Ishikawa (cell line): Measurements from ENCODE around the gene TP53TG5.

Experiments used
- CEBPB ChIP-seq: IDR thresholded peaks from 2 replicates; pipeline ENCODE4 v1.6.1; 2012
- CREB1 ChIP-seq: IDR thresholded peaks from 2 replicates; pipeline ENCODE4 v1.6.1; 2012; ENCODE audit warnings: low read depth
- EGR1 ChIP-seq: IDR thresholded peaks from 2 replicates; pipeline ENCODE4 v1.6.1; 2012
- EP300 ChIP-seq: IDR thresholded peaks from 2 replicates; pipeline ENCODE4 v1.6.1; 2012; ENCODE audit warnings: borderline replicate concordance
- MAX ChIP-seq: IDR thresholded peaks from 2 replicates; pipeline ENCODE4 v1.6.1; 2012
- RAD21 ChIP-seq: IDR thresholded peaks from 2 replicates; pipeline ENCODE4 v1.6.1; 2012; ENCODE audit warnings: low read depth
- REST ChIP-seq: IDR thresholded peaks from 2 replicates; pipeline ENCODE4 v1.6.1; 2012; ENCODE audit warnings: low read depth, mild to moderate bottlenecking
- TAF1 ChIP-seq: IDR thresholded peaks from 2 replicates; pipeline ENCODE4 v1.6.1; 2012; ENCODE audit warnings: low read depth, mild to moderate bottlenecking
- TEAD4 ChIP-seq: IDR thresholded peaks from 2 replicates; pipeline ENCODE4 v1.6.1; 2012
- YY1 ChIP-seq: IDR thresholded peaks from 2 replicates; pipeline ENCODE4 v1.6.1; 2012; ENCODE audit warnings: low read depth

GRCh38 chr20:45412653-45413052 is 34.5 kb upstream of the TP53TG5 start:
- TF ChIP-seq EP300 = no peak
- no peak for TF ChIP-seq EGR1
- TF ChIP-seq REST = no peak
- TF ChIP-seq TAF1 = no peak
- no peak for TF ChIP-seq TEAD4
- TF ChIP-seq MAX = no peak
- TF ChIP-seq YY1 = no peak
- no peak for TF ChIP-seq CEBPB
- TF ChIP-seq RAD21 = no peak
- no peak for TF ChIP-seq CREB1
